ENCODE results near the gene ARX. TPM values are rescaled to one million over a fixed set of nuclear protein-coding genes. Genes with fewer than 3 reads are reported as not detected.

Gene ARX
- total and polyA plus RNA-seq, 9 of the 15 experiments (the other 6 are each of a cell fraction or from before 2014, with no cell fraction given), result 0.03 TPM; not detected in 8

GRCh38 chrX:25039036-25039435, 23.3 kb upstream of the ARX start (continued):
- TF ChIP-seq PTTG1 (tag; IDR thresholded peaks at IDR 0.05; ENCODE audit: low read depth) (no peak), ZNF354B (CRISPR knock-in tag; IDR thresholded peaks at IDR 0.05) (no peak), ZNF511 (CRISPR knock-in tag; IDR thresholded peaks at IDR 0.05) (no peak), ASH1L (IDR thresholded peaks at IDR 0.05; ENCODE audit: borderline replicate concordance, low read depth, partially characterized antibody) (no peak), FOSL1 (tag; conservative IDR thresholded peaks at IDR 0.05) (no peak), ZBTB2 (IDR thresholded peaks at IDR 0.05) (no peak), RREB1 (CRISPR knock-in tag; IDR thresholded peaks at IDR 0.05) (no peak), CBX3 (IDR thresholded peaks at IDR 0.05; ENCODE audit: borderline replicate concordance in 1 of 2, low read length in 2 of 2) (0 out of 3 replicates have a peak, but pooled peaks of 1 of the 2 experiments have one; percentile 49), CCAR2 (IDR thresholded peaks at IDR 0.05; ENCODE audit: low read depth, low read length) (no peak), GTF2E2 (tag; IDR thresholded peaks at IDR 0.05) (no peak), GABPA (tag; conservative IDR thresholded peaks at IDR 0.05; ENCODE audit: low read depth) (peak; percentile 74), FIP1L1 (IDR thresholded peaks at IDR 0.05; ENCODE audit: low read depth, low read length, poor library complexity, severe bottlenecking) (no peak), TFAP4 (CRISPR knock-in tag; IDR thresholded peaks at IDR 0.05; ENCODE audit: borderline replicate concordance) (no peak), PCBP1 (IDR thresholded peaks at IDR 0.05; ENCODE audit: low read depth, low read length, poor library complexity, severe bottlenecking) (no peak)
